ENCODE results near the gene SEC24C. TPM values are rescaled to one million over a fixed set of nuclear protein-coding genes. Genes with fewer than 3 reads are reported as not detected.
A peak's percentile ranks its signal among the peaks of the same experiment; 100 is the strongest.
"Not testable (repeated sequence)": the region's sequence is repeated elsewhere in the genome, so short reads cannot be mapped to it uniquely, and the experiment has no call there.

Gene SEC24C
- total RNA-seq, 2 experiments from 2014 or later, result 96.3 to 96.7 TPM

DNA sequence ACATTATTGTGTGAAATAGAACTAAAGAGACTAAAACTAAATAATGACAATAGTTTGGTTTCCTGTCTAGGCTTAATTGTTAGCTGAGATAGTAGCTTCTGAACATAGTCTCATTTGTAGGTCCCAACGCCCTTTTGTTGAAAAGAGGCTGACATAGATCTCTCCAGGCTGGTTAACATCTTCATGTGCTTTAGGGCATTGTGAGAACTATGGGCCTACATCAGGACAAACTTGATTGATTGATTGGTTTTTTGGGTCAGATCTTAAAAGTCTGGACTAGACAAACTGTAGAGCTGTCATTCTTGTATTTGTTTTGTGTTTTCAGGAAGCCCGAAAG lies 38.5 kb downstream of the SEC24C start:
- POLR2A ChIA-PET, result interaction anchor here (0.6 to 7.3 kb wide), 5 partner anchors 10 to 287 kb away, joined by 3 to 101 read pairs (median 7); partner anchors contain the start of gene SEC24C
- ATAC-seq (ENCODE audit: low read depth) (no peak), DNase-seq (no peak)
- H3K4me3 Mint-ChIP-seq, result peak overlapping the region; percentile 98
- H3K36me3 Mint-ChIP-seq, result peaks cover 7% of the 10 kb centered on the region
- peaks cover 41% of the 10 kb centered on the region for H3K4me1 Mint-ChIP-seq
- H3K27me3 Mint-ChIP-seq, result no peaks in the 10 kb centered on the region
- no peaks in the 10 kb centered on the region for H3K9me3 Mint-ChIP-seq
- peak overlapping the region; percentile 99 for H3K27ac Mint-ChIP-seq

DNA sequence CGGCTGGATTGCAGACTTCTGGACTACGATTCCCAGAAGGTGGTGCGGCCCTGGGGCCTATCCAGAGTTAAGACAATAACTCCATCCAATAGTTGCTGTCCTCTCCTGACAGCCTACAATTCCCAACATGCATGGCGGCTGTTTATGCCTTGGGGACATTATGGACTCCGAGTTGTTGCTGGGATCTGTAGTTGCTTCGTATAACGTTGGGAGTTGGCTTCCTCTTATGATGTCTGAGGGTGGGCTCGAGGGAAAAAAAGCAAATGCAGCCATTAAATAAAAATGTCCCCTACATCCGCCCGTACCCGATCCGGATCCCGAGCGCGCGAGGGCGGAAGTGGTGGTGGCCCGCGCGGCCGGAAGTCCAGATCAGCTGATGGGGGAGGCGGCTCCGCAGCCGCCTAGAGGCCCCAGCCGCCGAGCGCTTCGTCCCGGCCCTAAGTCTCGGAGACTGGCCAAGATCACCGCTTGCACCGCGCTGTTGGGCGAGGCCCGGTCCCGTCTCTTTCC lies 41.1 kb downstream of the SEC24C start, which contains the start of gene ZSWIM8:
ZSWIM8 (plus strand) TSS at position 396 of the 510 bp plus-strand sequence. CDS start 273 bp downstream, outside the sequence.
- H3K4me1 Mint-ChIP-seq, result peaks cover 36% of the 10 kb centered on the region
- POLR2A ChIA-PET, result interaction anchor here (1.5 to 7.3 kb wide), 5 partner anchors 12 to 25 kb away, joined by 4 to 101 read pairs (median 19); a partner anchor contains a TSS
- DNase-seq (peak; percentile 86), ATAC-seq (ENCODE audit: low read depth) (peak; percentile 82)
- H3K9me3 Mint-ChIP-seq, result no peaks in the 10 kb centered on the region
- H3K36me3 Mint-ChIP-seq, result peaks cover 4% of the 10 kb centered on the region
- peak within 1 kb of the TSS; percentile 92 for H3K27ac Mint-ChIP-seq
- H3K27me3 Mint-ChIP-seq, result no peaks in the 10 kb centered on the region
- H3K4me3 Mint-ChIP-seq, result peak within 1 kb of the TSS; percentile 95

DNA sequence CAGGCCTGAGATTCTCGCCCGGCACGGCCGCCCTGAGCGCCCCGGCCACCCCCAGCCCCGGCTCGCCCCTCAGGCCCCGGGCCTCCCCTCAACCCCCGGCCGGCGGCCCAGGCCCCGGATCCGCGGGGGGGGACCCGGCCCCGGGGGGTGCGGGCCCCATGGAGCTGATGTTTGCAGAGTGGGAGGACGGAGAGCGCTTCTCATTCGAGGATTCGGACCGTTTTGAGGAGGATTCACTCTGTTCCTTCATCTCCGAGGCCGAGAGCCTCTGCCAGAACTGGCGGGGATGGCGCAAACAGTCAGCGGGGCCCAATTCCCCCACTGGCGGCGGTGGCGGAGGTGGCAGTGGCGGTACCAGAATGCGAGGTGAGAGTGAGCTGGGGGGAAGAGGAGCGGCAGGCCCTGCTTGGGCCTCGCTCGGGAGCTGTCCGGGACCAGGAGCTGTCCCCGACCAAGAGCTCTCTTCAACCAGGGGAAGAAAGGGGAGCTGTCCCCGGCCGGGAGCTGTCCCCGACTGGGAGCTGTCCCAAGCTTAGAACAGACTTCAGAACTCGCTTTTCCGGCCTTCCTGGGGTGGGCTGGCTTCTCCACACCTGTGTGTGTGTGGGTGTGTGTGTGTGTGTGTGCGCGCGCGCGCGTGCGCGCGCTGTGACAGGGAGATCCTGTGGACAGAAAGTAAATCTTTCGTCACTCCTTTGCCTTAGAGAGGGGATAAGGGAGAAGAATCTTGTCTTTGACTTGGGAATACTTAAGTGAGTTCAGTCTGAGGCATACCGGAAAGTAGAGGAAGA lies 41.7 kb downstream of the SEC24C start:
- POLR2A ChIA-PET, result interaction anchor here (0.6 to 7.3 kb wide), 7 partner anchors 11 to 626 kb away, joined by 3 to 101 read pairs (median 5); a partner anchor contains a TSS
- Mint-ChIP-seq H3K36me3 (peaks cover 4% of the 10 kb centered on the region), H3K27ac (peak overlapping the region; percentile 92), H3K27me3 (no peaks in the 10 kb centered on the region), H3K9me3 (no peaks in the 10 kb centered on the region), H3K4me1 (peaks cover 32% of the 10 kb centered on the region), H3K4me3 (peak overlapping the region; percentile 95)
- peak; percentile 71 for DNase-seq
- ATAC-seq (ENCODE audit: low read depth), result peak; percentile 6

DNA sequence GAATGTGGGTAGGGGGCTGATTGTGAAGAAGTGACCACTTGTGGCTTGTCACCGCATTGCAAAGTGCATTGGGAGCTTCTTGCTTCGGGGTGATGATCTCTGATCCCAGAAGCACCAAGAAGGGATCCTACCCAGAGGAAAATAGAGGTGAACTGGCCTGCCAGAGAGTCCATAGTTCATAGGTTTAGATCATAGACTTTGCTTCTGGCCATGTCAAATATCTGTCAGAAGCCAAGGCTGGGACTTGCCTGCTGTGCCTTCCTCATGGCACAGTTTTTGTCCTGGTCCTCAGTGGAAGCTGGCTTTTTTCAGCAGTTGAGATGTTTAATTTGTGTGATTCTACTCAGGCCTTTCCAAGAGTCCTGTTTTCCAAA lies 42.3 kb downstream of the SEC24C start:
- Mint-ChIP-seq H3K4me3 (peak overlapping the region; percentile 95), H3K36me3 (peaks cover 6% of the 10 kb centered on the region), H3K27ac (peak overlapping the region; percentile 90), H3K27me3 (no peaks in the 10 kb centered on the region), H3K4me1 (peaks cover 29% of the 10 kb centered on the region), H3K9me3 (no peaks in the 10 kb centered on the region)
- POLR2A ChIA-PET, result interaction anchor here (1.0 to 7.3 kb wide), 6 partner anchors 10 to 27 kb away, joined by 3 to 101 read pairs (median 12); a partner anchor contains a TSS
- DNase-seq (no peak), ATAC-seq (ENCODE audit: low read depth) (no peak)

DNA sequence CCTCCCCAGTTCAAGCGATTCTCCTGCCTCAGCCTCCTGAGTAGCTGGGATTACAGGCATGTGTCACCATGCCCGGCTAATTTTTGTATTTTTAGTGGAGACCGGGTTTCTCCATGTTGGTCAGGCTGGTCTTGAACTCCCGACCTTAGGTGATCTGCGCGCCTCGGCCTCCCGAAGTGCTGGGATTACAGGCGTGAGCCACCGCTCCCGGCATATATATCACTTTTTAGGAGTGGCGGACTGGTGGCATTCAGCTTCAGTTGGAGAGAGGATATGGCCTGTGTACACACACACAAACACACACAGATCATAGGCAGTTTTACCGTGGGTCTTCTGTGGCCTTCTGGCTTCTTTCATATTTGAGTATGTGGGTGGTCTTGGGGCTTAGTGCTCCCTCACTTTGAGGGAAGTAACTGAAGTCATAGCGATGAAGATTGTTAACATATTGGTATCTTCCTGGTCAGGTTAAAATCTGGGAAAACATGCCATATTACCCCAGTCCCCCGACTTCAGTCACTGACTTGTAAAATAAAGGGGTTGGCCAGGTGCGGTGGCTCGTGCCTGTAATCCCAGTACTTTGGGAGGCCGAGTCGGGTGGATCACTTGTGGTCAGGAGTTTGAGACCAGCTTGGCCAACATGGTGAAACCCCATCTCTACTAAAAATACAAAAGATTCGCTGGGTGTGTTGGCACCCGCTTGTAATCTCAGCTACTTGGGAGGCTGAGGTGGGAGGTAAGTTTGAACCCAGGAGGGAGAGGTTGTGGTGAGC lies 43.0 kb downstream of the SEC24C start:
- not testable (repeated sequence) for ATAC-seq (ENCODE audit: low read depth); H3K9me3 Mint-ChIP-seq; H3K27me3 Mint-ChIP-seq; H3K36me3 Mint-ChIP-seq; DNase-seq
- Mint-ChIP-seq H3K4me1 (peaks cover 29% of the 10 kb centered on the region), H3K4me3 (peak overlapping the region; percentile 39), H3K27ac (peak overlapping the region; percentile 30)
- POLR2A ChIA-PET, result interaction anchor here (1.6 to 7.3 kb wide), 4 partner anchors 10 to 23 kb away, joined by 5 to 101 read pairs (median 22); a partner anchor contains a TSS

DNA sequence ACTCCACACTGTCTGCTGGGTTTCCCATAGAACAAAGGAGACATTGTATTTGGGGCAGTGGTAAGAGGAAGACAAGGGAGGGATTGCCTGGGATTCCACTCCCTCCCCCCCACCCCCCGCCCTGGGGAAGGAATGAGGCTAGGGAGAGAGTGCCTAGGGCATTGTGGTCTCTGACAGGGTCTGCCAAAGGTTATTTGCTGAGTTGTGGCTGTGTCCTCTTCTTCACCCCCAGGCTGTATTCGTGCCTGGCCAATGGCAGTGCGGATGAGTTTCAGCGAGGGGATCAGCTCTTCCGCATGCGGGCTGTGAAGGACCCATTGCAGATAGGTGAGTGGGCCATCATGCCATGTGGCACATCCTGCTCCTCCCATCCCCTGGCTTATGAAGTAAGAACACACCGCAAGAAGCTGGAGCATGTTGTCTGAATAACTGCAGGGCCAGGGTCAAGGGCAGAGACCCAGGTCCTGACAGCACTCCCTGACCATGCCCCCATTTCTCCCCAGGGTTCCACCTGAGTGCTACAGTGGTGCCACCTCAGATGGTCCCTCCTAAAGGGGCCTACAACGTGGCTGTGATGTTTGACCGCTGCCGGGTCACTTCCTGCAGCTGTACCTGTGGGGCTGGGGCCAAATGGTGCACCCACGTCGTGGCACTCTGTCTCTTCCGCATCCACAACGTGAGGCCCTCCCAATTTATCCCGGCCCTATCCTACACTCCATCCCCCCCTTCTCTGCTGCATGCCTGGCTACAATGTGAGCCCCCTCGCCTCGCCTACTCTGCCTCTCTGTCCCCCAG lies 44.9 kb downstream of the SEC24C start:
- Mint-ChIP-seq H3K36me3 (peaks cover 10% of the 10 kb centered on the region), H3K27me3 (no peaks in the 10 kb centered on the region), H3K9me3 (no peaks in the 10 kb centered on the region), H3K4me3 (no peak overlapping the region), H3K4me1 (peaks cover 21% of the 10 kb centered on the region), H3K27ac (no peak overlapping the region)
- POLR2A ChIA-PET, result interaction anchor here (1.6 kb wide), 1 partner anchor 21 kb away, joined by 5 read pairs; no protein-coding TSS in a partner anchor
- DNase-seq (no peak), ATAC-seq (ENCODE audit: low read depth) (no peak)

DNA sequence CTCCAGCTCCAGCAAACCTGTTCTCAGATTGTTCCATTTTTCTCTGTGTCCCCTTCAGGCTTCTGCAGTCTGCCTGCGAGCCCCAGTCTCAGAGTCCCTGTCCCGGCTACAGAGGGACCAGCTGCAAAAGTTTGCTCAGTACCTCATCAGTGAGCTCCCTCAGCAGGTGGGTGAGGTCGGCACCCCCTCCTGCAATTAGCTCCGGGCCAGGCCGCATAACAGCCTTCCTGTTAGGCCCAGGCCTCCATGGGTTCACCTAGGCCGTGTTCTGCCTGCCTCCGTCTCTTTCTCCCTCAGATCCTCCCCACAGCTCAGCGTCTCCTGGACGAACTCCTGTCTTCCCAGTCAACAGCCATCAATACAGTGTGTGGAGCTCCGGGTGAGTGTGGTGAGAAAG lies 45.5 kb downstream of the SEC24C start:
- no peak for ATAC-seq (ENCODE audit: low read depth)
- Mint-ChIP-seq H3K27ac (no peak overlapping the region), H3K36me3 (peaks cover 12% of the 10 kb centered on the region), H3K4me3 (no peak overlapping the region), H3K4me1 (peaks cover 21% of the 10 kb centered on the region), H3K27me3 (no peaks in the 10 kb centered on the region), H3K9me3 (no peaks in the 10 kb centered on the region)
- DNase-seq, result no peak
- POLR2A ChIA-PET, result no interaction called here

DNA sequence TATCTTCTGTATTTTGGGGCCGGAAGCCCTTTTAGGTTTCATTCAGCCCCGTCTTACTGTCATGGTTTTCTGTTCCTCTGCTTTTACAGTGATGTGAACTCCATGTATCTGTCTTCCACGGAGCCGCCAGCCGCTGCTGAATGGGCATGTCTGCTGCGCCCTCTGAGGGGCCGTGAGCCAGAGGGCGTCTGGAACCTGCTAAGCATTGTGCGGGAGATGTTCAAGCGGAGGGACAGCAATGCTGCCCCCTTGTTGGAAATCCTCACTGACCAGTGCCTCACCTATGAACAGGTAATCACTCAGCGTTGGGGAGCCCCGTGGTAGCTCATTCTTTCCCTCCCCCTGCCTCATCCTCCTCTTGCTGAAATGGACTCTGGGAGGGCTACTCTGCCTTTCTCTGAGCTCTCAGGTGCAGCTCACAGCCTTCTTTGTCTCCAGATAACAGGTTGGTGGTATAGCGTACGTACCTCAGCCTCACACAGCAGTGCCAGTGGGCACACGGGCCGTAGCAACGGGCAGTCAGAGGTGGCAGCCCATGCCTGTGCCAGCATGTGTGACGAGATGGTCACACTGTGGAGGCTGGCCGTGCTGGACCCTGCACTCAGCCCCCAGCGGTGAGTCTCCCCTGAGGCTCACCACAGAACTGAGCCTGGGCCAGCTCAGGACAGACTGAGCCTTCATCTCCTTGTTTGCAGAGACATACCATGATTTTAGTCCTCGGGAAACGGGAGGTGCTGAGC lies 46.9 kb downstream of the SEC24C start:
- Mint-ChIP-seq H3K9me3 (no peaks in the 10 kb centered on the region), H3K36me3 (peaks cover 12% of the 10 kb centered on the region), H3K27ac (no peak overlapping the region), H3K4me3 (no peak overlapping the region), H3K4me1 (peaks cover 17% of the 10 kb centered on the region), H3K27me3 (no peaks in the 10 kb centered on the region)
- ATAC-seq (ENCODE audit: low read depth) (no peak), DNase-seq (no peak)
- POLR2A ChIA-PET, result interaction anchor here (0.8 kb wide), 1 partner anchor 18 kb away, joined by 3 read pairs; no protein-coding TSS in a partner anchor

DNA sequence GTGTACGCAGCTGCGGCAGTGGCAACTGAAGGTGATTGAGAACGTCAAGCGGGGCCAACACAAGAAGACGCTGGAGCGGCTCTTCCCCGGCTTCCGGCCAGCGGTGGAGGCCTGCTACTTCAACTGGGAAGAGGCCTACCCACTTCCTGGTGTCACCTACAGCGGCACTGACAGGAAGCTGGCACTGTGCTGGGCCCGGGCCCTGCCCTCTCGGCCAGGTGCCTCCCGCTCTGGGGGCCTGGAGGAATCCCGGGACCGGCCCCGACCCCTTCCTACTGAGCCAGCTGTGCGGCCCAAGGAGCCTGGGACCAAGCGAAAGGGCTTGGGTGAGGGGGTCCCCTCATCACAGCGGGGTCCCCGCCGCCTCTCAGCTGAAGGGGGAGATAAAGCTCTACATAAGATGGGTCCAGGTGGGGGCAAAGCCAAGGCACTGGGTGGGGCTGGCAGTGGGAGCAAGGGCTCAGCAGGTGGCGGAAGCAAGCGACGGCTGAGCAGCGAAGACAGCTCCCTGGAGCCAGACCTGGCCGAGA lies 47.8 kb downstream of the SEC24C start:
- no peaks in the 10 kb centered on the region for H3K9me3 Mint-ChIP-seq
- H3K27me3 Mint-ChIP-seq, result no peaks in the 10 kb centered on the region
- H3K4me3 Mint-ChIP-seq, result no peak overlapping the region
- H3K4me1 Mint-ChIP-seq, result peaks cover 10% of the 10 kb centered on the region
- H3K27ac Mint-ChIP-seq, result no peak overlapping the region
- DNase-seq, result no peak
- peaks cover 13% of the 10 kb centered on the region for H3K36me3 Mint-ChIP-seq
- POLR2A ChIA-PET, result interaction anchor here (1.0 kb wide), 1 partner anchor 12 kb away, joined by 3 read pairs; no protein-coding TSS in a partner anchor
- no peak for ATAC-seq (ENCODE audit: low read depth)

DNA sequence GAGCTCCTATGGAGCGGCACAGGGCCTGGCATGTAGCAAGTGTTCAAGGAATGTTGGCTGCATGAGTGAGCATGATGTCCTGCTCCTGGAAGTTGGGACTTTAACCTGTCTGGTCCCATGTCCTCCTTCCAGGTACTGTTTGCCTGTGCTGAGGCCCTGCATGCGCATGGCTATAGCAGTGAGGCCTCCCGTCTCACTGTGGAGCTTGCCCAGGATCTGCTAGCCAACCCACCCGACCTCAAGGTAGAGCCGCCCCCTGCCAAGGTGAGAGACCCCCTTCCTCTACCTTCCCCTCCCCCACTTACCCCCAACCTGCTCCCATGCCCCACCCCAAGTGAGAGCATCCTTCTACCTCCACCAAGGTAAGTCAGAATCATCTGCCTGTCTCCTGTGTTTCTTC lies 49.3 kb downstream of the SEC24C start:
- DNase-seq, result no peak
- H3K27ac Mint-ChIP-seq, result no peak overlapping the region
- H3K36me3 Mint-ChIP-seq, result peaks cover 21% of the 10 kb centered on the region
- POLR2A ChIA-PET, result interaction anchor here (0.9 kb wide), 1 partner anchor 13 kb away, joined by 3 read pairs; no protein-coding TSS in a partner anchor
- no peaks in the 10 kb centered on the region for H3K9me3 Mint-ChIP-seq
- ATAC-seq (ENCODE audit: low read depth), result no peak
- peaks cover 2% of the 10 kb centered on the region for H3K4me1 Mint-ChIP-seq
- no peaks in the 10 kb centered on the region for H3K27me3 Mint-ChIP-seq
- no peak overlapping the region for H3K4me3 Mint-ChIP-seq

DNA sequence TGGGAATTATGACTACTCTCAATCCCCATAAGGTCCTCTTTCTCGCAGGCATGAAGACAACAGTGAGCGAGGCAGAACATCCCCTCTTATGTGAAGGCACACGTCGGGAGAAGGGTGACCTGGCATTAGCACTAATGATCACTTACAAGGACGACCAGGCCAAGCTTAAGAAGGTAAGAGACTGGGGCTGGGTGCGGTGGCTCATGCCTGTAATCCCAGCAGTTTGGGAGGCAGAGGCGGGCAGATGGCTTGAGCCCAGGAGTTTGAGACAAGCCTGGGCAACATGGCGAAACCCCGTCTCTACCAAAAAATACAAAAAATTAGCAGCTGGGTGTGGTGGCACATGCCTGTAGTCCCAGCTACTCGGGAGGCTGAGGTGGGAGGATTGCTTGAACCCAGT lies 51.3 kb downstream of the SEC24C start:
- DNase-seq; ATAC-seq (ENCODE audit: low read depth); H3K27me3 Mint-ChIP-seq; H3K4me3 Mint-ChIP-seq; H3K4me1 Mint-ChIP-seq; H3K9me3 Mint-ChIP-seq: not testable (repeated sequence)
- Mint-ChIP-seq H3K36me3 (peaks cover 25% of the 10 kb centered on the region), H3K27ac (peak overlapping the region; percentile 54)
- POLR2A ChIA-PET, result interaction anchor here (0.6 to 6.3 kb wide), 4 partner anchors 9 to 381 kb away, joined by 5 to 19 read pairs (median 7); partner anchors contain the start of gene ZSWIM8

DNA sequence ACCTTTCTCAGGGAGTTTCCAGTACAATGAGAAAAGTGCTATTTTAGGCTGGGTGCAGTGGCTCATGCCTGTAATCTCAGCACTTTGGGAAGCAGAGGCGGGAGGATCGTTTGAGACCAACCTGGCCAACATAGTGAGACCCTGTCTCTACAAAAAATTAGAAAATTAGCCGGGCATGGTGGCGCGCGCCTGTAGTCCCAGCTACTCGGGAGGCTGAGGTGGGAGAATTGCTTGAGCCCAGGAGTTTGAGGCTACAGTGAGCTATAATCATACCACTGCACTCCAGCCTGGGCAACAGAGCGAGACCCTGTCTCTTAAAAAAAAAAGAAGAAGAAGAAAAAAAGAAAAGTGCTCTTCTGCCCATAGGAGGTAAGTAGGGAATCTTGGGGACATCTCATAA lies 51.9 kb downstream of the SEC24C start:
- peaks cover 25% of the 10 kb centered on the region for H3K36me3 Mint-ChIP-seq
- H3K4me3 Mint-ChIP-seq; H3K9me3 Mint-ChIP-seq; H3K27ac Mint-ChIP-seq; H3K4me1 Mint-ChIP-seq; DNase-seq; H3K27me3 Mint-ChIP-seq; ATAC-seq (ENCODE audit: low read depth): not testable (repeated sequence)
- POLR2A ChIA-PET, result interaction anchor here (0.7 to 6.3 kb wide), 3 partner anchors 10 to 359 kb away, joined by 5 to 19 read pairs (median 6); partner anchors contain the start of gene ZSWIM8
